IPS DF 19.7 (cell line): ENCODE data around the gene RAPGEF4.

Source experiments
- DNase-seq: peaks from one replicate; pipeline ENCODE4 v3.0.0-alpha.2; 2013; ENCODE audit warnings: low read depth, low spot score

RAPGEF4 gene

DNA sequence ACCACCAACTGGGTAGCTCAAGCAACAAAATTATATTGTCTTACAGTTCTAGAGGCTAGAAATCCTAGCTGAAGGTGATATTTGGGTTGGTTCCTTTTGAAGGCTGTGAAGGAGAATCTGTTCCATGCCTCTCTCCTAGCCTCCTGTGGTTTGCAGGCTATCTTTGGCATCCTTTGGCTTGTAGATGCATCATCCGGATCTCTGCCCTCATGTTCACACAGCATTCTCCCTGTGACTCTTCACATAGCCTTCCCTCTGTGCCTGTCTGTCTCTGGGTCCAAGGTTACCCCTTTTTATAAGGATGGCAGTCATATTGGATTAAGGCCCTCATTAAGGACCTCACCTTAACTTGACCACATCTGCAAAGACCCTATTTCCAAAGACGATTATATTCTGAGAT, 261.4 kb downstream of the RAPGEF4 start:
- no peak for DNase-seq

DNA sequence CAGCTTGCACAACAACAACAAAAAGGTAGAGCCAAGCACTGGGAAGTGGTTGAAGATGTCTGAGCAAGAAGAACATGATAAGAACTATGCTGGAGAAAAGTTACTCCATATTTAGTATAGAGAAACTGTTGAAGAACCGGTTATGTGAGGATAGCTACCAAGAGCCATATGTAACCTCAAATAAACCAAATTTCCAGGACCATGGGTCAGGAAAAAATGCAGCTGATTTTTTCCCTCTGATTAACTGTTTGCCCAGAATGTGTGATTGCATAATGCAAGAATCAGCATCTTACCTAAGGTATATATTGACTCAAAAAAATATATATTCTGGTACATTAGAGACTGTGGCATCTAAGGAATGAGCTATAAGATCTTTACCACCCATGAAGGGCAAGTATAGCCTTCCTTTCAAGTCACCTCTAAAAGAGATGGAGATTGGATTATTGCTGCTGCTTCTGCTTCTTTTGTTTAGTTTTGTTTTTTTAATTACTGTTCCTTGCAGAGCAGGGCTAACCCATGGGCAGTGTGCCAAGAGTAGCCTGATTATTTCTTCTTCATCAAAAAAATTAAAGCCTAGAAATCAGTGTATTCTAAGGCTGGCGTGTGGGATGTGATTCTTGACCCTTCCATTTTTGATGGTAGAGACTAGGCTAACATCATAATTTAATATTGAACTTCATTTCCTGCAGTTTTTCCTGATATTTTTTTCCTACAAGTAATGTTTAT, 263.1 kb downstream of the RAPGEF4 start:
- DNase-seq = no peak

DNA sequence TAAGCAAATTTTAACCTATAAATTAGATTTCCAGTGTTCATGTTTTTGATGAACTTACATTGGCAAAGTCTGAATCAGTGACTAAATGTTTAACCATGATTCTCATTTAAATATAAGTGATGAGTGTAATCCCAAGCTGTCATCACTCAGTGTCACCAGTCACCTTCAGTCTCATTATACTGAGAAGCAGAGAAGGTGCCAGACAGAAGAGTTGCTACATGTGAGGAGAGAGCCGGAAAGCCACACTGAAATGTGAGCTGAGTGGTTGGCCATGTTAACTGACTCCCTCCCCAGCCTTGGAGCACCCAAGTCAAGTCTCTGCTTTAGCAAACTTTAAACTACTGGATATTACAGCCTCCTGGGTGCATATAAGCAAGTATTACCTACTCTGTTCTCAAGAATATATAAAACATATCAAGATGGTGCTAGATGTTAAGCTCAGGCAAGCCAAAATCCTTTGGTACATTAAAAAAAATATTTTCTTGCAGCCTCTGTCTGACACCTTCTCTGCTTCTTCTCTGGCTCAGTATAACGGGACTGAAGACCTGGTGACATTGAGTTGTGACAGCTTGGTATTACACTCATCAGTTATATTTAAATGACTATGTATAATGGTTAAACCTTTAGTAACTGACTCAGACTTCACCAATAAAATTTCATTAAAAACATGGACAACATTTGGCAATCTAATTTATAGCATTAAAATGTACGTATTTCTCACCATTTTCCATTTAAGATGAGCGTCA, 264.2 kb downstream of the RAPGEF4 start:
- DNase-seq = no peak

DNA sequence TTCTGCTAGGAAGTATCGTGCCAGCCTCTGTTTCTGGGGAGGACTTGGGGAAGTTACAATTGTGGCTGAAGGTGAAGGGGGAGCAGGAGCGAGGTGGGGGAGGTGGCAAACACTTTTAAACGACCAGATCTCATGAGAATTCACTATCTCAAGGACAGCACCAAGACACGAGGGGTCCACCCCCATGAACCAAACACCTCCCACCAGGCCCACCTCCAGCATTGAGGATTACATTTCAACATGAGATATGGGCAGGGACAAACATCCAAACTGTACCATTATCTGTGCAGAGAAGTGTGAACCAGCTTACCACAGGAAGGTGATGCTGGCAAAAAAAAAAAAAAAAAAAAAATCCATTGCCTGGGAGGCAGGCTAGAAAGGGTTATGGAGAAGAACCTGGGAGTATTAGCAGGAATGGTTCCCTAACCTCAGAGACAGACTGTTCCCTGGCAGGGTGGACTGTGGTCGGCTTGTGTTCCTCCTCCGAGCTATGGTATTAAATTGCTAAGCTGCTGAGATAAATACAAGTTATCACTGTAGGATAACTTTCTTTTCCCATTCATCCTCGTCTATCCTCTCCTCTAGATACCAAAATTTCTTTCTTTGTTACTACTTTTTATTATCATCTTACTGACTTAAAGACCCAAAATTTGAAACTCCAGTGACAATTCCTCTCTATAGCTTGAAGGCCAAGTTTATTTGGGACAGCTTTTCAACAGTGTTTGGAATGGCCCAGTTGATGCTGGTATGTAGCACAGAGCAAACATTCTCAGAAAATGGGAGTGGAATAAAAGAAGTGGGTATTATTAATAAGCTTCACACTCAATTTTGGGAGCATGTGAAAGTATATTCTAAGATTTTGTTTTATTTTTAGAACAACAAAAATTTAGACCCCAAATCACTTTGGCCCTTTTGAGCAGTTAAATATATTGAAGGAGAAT, 266.3 kb downstream of the RAPGEF4 start:
- no peak for DNase-seq

DNA sequence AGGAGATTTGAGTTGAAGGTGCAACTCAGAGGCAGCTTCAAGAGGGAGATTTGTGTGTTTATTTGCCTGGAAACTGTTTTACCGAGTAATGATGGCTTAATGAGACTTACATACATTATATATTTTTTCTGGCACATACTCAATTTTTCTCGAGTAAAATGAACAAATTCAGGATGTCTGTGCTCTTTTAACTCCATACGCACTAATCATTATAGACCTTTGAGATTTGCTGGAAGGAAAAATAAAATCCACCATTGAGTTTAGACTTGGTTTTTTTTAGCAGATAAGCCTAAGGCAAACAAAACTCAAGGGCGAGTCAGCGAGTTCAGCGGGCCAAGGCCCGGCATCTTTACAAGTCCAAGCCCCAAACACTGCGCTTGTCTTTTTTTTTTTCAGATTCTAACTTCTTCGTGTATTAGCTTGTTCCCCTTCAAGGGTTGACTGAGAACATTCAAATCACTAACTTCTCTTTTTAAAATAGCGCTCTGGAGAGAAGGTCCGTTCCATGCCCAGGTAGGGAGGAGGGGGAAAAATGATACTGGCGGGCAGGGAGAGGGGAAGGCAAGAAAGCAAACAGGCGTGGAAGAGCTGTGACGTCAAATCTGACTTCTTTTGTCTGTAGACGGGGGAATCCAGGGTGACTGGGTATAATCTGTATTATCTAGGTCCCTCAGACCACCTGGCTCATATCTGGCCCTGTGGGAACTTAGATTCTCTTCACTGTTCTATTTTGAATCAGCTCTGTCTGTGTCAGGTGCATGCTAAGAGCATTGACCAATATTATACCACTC, 267.3 kb downstream of the RAPGEF4 start:
- DNase-seq = no peak

DNA sequence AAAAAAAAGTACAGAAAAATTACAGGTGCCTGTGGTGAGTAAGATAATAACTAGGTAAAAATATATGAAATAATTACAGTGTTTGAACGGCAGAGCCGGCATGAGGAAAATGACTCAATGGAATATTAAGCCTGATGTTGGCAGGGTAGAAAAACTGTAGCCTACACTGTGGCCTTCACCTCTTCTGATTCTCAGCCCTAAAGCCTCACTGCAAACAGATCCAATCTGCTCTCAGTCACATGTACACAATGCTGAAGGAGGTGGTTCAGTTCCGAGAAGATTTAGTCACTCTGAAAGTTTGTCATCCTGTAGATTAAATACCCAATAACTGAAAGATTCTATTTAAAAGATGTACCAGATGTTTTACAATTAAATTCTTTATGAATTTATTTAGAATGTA, 273.1 kb downstream of the RAPGEF4 start:
- no peak for DNase-seq

DNA sequence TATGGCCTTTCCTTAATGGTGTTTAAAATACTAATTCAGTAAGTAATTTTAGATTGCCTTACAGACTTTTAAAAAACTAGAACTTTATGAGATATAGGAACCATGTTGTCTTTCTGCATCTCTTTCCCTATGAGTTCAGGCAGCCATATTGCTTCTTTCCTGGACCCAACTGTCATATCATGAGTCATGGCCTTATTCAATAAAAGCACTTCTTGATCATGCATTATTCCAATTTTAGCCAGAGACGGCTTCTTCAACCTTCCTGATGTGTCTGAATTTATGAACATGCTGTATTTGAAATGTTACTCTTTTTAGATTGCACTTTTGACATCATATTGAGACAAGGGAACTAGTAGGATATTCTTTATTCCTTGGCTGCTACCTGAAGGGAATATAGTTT, 274.6 kb downstream of the RAPGEF4 start:
- no peak for DNase-seq

DNA sequence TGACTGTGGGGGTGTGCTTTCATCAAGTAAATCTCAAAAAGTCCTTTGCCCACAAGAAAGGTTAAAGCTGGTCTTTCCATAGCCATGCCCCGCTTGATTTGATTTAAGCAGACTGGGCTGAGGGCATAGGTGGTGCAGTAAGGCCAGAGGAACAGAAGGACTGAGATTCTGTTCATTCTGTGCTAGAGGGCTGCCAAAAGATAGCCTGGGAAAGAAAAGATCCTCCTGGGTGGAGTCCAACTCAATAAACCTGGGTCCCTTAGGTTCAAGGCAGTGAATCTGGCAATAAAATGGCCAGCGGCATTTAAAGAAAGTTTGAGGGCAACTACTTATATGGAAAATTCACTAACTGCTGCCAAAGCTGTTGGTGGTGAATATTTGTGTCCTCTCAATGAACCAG, 280.8 kb downstream of the RAPGEF4 start:
- no peak for DNase-seq

DNA sequence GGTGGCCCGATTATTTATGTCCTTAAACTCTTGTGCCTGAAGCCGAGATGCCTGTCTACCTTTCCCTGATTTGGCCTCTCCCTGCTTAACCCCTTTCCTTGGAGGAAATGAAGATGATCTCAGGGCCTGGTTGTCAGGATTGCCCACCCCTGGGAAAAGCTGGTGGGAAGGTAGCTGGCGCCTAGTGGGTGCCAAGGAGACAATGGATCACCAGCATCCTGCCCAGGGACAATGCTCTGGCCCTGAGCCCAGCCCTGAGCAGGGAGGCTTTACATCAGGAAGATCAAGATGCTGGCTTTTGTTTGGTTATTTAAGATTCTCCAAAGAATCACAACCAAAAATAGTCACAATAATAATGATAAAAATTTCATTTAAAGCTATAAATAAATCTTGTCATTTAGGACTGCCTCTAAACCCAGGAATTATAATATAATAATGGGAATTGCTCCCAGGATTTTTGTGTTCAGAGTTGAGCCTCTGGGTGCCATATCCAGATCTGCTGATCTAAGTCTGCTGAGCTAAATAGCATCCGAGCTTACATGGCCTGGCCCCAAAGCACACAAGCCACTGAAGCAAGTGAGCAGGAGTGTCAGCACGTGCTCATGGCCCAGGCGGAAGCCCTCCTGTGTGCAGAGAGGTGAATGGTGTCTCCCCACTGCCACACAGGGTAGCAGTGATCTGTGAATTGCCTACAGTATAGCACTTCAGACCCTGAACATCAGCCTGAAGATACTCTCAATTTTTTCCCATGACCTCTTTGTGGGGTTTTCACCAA, 282.2 kb downstream of the RAPGEF4 start:
- no peak for DNase-seq

DNA sequence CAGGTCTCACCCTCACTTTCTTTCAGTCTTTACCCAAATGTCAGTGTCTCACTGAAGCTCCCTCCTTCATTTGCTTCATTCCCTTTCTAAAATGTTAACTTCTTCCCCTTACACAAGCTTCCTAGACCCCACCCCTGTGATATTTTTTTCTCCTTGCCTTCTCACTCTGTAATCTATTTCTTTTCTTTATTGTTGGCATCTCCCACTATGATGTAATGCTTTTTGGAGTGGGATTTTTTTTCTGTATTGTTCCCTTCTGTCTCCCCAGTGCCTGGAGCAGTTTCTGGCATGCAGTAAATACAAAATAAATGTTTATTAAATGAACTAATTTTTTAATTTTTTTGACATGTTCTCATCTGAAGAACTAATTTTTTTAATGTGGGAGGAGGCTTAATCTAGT, 284.1 kb downstream of the RAPGEF4 start:
- DNase-seq = no peak

DNA sequence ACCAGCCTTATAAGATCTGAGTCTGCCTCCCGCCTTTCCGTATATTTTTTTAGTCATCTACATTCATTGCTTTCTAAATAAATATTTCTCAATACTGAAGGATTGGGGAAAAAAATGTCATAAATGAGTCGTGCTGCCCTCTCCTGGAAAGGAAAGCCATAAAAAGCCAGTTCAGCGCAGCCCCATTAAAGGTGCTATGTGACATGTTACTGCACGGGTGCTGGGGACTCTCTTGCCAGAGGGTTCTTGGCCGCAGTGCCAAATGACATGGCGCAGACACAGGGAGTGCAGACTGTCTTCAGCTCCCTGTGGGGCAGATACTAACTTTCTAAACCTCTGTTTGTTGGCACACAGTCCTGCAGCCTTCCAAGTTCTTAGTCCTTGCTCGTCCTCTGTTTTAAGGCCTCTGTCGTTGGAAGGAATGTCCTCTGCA, 286.3 kb downstream of the RAPGEF4 start:
- no peak for DNase-seq

DNA sequence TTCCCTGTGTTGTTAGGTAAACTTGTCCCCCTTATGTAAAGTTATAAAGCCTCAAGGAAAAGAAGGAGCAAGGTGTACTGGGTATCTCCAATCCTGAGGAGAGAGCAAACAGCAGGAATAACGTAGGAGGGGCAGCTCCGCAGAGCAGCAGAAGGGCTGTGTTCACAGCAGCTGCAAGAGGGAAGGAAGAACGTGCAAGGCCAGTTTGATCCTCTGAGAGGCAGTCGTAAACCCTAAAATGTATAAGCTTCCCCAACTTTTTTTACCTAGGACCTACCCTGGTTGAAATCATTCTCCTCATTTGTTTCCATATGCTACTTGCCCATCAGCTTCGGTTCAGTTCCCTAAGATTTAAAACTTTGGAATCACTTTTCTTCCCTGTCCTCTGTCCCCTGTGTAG, 288.1 kb downstream of the RAPGEF4 start:
- DNase-seq = no peak

DNA sequence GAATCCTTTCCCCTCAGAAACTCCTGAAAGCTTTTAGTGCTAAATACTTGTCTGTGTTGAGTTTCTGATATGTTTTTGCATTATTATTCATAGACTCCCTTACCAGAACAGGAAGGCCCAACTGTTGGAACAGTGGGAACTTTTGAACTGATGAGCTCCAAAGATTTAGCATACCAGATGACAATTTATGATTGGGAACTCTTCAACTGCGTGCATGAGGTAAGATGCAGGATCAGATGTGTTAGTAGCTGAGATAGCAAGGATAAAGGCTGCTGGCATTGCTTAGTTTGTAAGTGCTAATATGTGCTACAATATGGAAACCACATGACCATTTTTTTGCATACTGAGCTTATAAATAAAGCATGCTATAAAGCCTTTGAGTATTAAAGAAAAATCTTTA, 290.8 kb downstream of the RAPGEF4 start:
- DNase-seq = no peak

DNA sequence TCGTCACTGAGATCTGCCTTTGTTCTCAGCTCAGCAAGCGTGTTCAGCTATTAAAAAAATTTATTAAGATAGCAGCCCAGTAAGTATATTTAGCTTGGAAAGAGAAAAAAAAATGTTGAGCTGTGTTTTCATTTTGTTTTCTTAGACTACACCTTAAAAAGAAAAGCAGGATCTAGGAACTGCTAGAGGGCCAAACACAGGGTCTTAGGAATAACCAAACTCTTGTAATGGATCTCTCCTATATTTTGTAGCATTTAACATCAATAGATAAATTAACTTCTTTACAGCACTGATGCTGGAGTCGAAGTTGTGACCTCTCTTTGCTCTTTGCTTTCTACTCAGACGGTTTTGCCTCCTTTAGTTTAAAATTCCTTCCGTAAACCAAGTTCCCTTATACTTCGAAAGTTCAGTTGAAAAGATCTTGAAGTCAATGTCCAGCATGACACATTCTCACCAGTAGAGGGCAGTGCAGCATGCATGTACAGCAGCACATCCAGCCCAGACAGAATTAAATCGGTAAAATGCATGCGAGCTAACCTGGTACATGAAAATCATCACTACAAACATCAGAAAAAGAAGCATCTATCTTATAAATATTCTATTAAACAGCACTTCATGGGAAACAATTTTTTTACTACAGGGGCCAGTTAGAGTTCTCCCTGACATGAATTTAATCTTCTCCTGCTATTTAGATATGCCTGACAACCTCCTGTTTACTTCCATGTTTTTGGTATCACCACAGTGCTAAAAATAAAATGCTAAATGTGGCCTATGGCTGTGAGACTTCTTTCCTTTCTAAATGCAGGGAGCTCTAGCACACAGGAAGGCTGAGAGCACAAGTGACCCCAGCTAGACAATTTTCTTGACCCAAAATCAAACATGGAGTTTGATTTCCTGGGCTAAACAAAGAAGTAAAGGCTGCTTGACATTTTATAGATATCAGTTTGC, 291.8 kb downstream of the RAPGEF4 start:
- DNase-seq = peak; percentile 69

DNA sequence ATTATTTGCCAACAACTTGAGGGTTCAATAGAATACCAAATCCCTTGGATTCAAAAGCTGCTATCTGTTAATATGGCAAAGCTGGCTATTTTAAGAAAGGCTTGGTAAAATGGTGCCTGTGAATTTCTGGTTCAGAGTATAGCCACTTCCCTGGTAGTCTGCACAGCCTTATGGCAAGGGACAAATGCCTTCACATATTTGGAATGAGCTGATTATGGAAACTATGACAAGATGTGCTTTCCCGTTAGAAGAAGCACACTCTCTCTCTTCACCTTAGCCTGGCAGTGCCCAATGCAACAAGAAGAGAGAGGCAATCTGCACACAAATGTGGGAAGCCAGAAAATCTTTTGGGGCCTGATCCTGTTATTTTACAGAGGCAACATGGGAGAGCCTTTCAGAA, 292.5 kb downstream of the RAPGEF4 start:
- no peak for DNase-seq

DNA sequence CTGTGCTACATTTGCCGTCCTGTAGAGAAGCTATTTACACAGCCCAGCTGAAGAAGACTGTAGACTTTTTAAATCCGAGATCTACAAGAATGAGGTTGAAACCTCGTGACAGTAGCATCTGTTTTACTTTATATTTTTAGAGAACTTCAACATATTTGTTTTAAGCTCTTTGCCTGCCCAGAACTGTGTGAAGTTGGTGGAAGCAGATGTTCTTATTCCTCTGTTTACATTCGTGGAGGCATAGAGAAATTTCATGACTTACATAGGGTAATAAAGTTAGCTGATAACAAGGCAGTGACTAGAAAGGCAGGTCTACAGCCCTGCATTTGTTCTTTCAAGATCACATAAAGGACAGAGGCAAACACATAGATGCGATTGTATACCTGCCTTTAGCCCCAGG, 293.0 kb downstream of the RAPGEF4 start:
- DNase-seq = no peak

DNA sequence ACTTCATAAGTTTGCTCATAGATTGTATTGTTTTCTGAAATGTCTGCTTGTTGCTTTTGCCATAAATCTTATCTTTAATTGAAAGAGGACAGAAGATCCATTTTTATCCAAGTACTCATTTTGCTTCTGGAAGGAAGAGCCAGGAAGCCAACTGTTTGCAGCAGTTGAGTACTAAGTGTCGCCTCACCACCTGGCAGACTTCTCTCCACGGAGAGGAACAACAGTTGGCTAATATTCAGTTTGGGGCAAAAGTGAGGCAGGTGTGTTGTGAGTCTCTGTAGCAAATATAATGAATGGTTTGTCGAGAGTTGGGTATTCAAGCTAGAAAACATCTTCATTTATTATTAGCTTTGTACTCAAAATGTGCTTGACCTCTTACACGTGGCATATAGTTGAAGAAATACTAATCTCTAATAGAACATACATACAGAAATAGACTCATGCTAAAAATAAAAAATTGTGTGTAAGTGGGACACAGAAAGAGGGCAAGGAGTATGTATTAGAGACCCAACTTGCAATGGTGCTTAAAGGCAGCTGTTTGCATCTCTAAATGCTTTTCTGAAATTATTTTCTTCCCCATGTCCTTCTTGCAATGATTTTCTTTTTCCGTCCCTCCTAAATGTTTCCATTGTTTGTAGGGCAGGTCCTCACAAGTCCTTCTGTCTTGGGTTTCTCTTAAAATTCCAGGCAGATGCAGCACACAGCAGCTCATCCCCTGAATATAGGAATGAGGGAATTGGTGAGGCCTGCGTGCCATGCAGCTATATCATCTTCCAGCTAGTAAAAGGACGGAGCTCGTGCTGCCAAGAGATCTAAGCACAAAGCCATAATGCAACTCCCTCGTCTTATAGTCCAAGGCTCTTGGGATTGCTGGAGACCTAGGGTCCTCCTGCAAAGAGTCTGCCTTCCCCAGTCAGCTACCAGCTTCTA, 295.2 kb downstream of the RAPGEF4 start:
- no peak for DNase-seq

DNA sequence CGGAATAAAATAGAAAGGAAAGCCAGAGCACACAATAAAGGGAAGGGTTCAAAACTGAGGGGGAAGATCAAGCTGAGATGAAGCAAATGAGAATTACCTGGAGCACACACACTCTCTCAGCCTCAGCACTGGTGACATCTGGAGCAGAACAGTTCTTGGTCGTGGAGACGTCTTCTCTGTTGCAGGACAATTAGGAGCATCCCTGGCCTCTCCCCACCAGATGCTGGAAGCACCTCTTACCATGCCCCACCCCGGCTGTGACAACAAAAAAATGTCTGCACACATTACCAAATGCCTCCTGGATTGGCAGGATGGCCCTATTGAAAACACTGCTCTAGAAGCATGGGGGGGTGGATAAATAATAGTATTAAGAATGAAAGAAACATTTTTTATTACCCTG, 296.4 kb downstream of the RAPGEF4 start:
- DNase-seq = no peak
